SHP77 treated with DMSO at 0.1 percent for 48 hours (cell line): Measurements from ENCODE around the gene ARMC9.
A peak's percentile ranks its signal among the peaks of the same experiment; 100 is the strongest.
"Not testable (repeated sequence)": the region's sequence is repeated elsewhere in the genome, so short reads cannot be mapped to it uniquely, and the experiment has no call there.

Experiments used
- DNase-seq: peaks from one replicate; lab custom pipeline; 2025; lab: John Stamatoyannopoulos, UW

The ARMC9 gene

DNA sequence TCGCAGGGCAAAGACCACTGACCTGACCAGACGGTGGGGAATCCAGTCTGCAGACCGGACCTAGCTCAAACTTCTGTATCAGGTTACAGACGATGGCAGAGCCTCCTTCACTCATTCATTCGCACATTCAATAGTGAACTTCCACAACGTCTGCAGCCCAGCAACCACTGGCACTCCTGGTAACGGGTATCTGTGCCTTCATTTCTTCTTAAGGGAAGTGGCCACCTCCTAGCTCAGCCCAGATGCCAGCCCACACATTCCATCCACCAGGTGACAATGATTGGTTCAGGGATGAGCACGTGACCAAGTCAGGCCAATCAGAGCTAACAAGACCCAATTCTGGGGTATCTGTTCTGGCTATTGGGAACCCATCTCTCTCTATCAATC, 15.9 kb upstream of the ARMC9 start:
- DNase-seq: peak; percentile 84

- no peak for DNase-seq
Observed at GRCh38 chr2:231183851-231184250, 14.6 kb upstream of the ARMC9 start.

DNA sequence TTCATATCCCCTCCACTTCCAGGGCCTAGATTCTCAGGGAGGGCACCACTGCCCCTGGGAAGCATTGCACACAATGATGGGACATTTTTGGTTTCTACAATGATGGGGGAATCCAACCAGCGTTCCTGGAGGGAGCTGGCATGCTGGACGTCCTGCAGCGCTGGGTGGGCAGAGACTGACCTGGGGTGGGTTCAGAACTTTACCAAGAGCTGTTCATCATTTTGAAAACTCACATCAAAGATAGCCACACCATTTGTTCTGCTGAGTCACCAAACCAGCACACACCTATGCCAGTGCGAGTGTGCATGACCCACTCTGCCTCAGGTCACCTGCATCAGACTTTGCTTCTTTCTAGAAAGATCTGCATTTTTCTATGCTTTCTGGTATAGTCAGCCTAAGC, 14.1 kb upstream of the ARMC9 start:
- no peak for DNase-seq

DNA sequence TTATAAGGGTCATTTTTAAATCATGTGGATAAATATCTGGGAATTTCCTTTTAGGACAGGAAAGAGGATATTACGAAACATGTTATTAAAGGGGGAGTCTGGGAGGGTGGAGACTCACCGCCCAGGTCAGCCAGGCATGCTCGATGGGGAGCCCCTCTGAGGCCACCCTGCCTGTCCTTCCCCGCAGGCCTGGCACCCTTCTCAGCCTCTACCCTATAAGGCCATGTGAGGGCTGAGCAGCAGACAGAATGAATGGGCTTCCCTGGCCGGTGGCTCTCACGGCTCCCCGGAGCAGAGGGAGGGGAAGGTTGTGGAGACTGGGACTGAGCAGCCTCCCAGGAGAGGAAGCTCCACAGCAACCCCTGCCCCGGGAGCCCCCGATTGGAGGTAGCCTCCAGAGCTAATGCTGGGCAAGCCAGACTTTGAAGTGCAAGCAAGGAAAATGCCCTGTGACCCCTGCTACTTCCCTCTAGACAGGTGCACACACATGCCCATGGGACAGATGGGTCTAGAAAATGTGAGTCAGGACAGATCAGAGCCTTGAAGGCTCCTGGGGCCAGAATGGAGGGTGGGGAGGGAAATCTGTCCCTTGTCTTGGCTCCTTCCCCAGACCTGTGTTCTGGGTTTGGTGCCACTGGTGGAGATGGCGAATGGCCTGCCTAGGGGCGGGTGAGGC, 13.2 kb upstream of the ARMC9 start:
- DNase-seq: no peak

- no peak for DNase-seq
Observed at GRCh38 chr2:231185886-231186285, 12.5 kb upstream of the ARMC9 start.

GRCh38 chr2:231186325-231186724, 12.1 kb upstream of the ARMC9 start:
- DNase-seq: no peak

- DNase-seq: no peak
Observed at GRCh38 chr2:231187736-231188505, 10.5 kb upstream of the ARMC9 start.

DNA sequence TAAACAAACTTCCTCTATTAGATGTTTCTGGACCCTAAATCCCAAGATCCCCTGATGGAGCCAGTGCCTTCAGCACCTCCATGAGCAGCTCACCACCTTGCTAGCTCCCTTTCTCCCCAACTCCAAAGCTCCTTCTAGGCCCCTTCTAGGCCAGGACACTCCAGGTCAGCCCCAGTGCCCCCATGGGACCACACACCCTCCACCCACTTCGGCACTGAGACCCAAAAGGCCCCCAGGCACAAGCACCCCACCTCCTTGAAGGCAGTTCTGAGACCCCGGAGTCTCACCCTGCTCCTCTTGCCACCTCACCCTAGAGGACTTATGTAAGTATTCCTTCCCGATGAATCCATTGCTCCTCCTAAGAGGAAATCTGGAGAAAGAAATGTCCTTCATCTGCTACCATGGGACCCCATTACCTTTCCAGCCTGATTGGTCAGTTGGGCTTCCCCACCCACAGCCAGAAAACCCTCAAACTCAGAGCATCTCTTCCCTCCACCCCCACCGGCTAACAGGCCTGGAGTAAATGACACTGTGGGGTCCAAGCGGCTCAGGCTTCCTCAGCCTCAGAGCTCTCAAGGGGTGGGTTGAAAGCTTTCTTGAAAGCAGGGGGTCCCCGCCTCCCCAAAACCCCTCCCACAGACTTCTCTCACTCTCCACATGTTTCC, 9.8 kb upstream of the ARMC9 start:
- no peak for DNase-seq

DNA sequence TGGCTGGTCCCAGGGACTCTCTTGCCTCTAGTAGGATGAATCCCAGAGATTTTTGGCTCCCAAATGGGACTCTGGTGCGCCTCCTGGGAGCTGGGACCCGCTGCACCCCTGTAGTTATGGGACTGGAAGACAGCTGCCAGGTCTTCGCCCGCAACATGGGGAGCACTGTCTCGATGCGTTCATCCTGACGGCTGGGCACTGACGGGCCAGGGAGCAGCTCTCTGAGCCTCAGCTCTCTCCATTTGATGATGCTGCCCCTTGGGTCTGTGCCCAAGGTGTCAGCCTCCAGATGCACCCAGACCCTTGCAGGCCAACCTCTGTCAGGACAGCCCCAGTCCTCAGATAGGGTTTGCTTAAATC, 9.3 kb upstream of the ARMC9 start:
- no peak for DNase-seq

- no peak for DNase-seq
Observed at GRCh38 chr2:231189571-231190495, 8.6 kb upstream of the ARMC9 start.

- no peak for DNase-seq
Observed at GRCh38 chr2:231190531-231191197, 7.8 kb upstream of the ARMC9 start.

DNA sequence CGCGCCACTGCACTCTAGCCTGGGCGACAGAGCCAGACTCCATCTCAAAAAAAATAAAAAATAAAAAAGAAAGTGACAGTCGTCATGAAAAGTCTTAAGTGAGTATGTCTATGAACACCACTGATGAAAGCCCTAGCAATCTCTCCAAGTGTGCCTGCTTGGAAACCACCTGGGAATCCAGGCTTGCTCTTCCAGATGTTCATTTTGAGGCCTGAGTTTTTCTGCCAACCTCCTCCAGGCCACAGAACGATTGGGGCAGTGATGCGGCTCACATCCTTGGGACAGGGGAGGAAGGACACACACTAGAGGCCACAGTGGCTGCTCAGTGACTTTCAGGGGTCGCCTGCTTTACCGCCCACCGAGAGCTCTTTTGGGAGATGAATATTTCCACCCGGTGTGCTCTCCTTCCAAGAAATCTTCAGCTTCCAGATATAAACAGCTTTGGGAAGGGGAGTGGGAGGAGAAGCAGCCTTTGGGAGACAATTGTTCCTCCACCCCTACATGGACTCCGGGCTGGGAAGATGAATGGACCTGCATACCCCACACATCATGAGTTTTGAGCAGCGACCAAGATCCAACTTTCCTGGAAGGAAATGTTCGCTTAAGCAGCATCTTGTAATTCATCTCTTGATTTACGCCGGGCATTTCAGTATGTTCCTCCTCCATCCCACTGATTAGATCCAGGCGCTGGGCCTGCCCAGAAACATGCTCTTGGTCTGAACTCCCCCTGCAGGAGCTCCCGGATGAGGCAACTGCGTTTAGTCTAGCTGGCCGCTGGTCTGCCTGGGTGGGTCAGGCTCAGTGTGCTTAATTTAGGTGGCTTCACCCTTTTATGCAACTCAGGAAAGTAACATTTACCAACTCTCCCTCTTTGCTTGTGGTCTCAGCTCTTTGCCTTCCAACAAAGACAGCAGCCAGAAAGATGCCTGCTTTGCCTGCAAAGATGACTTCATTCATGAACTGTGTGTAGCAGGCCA, 6.2 kb upstream of the ARMC9 start:
- peak; percentile 16 for DNase-seq

DNA sequence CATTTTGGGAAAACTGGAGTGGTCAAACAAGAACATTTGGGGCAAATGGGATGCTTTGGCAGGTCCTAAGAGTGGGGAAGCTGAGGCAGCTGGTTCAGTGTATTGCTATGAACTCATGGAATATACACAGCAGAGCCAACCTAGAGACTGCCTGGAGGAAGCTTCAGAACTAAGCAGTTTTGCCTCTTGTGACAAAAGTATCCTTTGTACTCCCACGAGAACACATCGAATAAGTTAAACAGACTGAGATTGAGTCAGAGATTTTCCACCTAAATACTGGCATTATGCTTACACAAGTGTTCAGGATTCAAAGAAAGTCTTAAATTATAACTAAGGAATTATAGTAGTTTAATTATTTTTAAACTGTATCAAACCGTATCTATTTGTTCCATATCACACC, 5.2 kb upstream of the ARMC9 start:
- no peak for DNase-seq

- no peak for DNase-seq
Observed at GRCh38 chr2:231196592-231196991, 1.8 kb upstream of the ARMC9 start.

GRCh38 chr2:231197196-231197595, 1.2 kb upstream of the ARMC9 start:
- DNase-seq: not testable (repeated sequence)

DNA sequence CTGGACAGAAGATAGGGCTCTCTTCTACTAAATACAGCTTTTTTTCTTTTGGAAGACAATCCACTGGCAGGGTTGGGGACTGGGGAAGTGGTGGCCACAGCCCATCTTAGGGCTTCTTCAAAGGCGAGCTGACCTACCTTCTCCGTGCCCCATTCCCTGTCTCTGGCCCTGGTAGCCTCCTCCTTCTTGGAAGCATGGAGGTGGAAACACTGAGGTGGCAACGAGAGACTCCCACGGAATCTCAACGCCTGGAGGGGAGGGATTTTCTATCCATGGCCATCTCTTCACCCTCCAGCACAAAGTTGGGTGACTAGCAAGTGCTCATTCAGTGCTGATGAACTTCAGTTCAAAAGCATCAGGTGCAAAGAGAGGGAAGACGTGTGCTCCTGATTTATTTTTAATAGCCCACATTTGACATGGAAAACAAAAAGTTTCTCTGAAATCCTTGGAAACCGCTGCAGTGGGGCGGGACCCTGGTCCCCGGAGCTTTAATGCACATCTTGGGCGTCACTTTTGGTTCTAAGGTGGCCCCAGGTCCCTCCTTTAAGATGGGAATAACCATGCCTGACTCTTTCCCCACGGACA, 633 bp upstream of the ARMC9 start:
- DNase-seq: no peak

GRCh38 chr2:231199219-231199618, 788 bp downstream of the ARMC9 start:
- DNase-seq: no peak

GRCh38 chr2:231200805-231201474, 2.5 kb downstream of the ARMC9 start:
- DNase-seq: no peak

- DNase-seq: no peak
Observed at GRCh38 chr2:231201475-231201814, 3.0 kb downstream of the ARMC9 start.

DNA sequence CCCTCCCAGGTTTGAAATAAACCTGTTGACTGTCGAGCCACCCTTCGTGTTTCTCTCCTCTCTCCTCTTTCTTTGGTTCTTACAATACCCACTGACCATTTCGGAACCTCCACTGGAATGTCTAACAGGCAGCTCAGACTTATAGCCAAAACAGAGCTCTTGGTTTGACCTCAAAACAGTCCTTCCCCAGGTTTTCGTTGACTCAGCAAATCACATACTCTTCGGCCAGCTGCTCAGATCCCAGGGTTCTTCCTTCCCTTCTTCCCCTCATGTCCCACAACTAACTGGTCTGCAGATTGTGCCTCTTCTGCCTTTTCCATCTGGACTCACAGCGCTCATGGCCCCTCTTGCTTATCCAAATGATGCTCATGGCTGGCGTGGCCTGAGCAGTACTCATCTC, 4.7 kb downstream of the ARMC9 start:
- no peak for DNase-seq
